GM06990 (cell line): ENCODE results near the gene CD200R1.

Experiments
- DNase-seq: peaks from one replicate; pipeline ENCODE4 v3.0.0-alpha.2; 2011; ENCODE audit not compliant: insufficient read length; ENCODE audit errors: extremely low read depth
- H3K27me3 ChIP-seq: replicated peaks from 2 replicates; pipeline ENCODE4 v1.6.0; 2011; ENCODE audit warnings: low read length; ENCODE audit not compliant: control insufficient read depth, insufficient read depth
- H3K36me3 ChIP-seq: 2 replicates; pipeline ENCODE4 v1.5.1; 2011; ENCODE audit warnings: low read length; ENCODE audit not compliant: control insufficient read depth, insufficient read depth
- H3K4me3 ChIP-seq: replicated peaks from 2 replicates; pipeline ENCODE4 v1.5.1; 2011; ENCODE audit warnings: low read depth, mild to moderate bottlenecking, control low read depth, low read length
- TF ChIP-seq, protein P1 (sequence below): IDR thresholded peaks from 2 replicates; pipeline ENCODE4 v1.5.1; 2011; ENCODE audit warnings: low read length, control low read depth, mild to moderate bottlenecking, inconsistent platforms; ENCODE audit not compliant: insufficient read depth, poor library complexity, severe bottlenecking

Gene CD200R1

DNA sequence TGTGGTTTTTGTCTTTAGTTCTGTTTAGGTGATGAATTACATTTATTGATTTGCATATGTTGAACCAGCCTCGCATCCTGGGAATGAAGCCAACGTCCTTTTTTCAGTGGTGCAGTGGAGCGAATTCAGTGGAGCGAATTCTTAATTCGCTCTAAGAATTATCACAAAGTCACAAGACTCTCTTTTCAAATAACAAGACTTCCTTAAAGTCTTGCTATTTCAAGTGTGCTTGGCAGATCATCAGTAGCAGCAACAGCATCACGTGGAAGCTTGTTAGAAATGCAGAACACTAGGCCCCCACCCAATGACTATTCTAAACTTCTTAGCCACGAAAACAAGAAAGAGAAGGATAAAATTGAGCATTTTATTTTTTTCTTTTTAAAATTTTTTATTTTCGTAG is 70.1 kb downstream of the CD200R1 start:
- no peaks in the 10 kb centered on the region for H3K27me3 ChIP-seq
- no peak overlapping the region for H3K4me3 ChIP-seq
- TF ChIP-seq, protein P1, sequence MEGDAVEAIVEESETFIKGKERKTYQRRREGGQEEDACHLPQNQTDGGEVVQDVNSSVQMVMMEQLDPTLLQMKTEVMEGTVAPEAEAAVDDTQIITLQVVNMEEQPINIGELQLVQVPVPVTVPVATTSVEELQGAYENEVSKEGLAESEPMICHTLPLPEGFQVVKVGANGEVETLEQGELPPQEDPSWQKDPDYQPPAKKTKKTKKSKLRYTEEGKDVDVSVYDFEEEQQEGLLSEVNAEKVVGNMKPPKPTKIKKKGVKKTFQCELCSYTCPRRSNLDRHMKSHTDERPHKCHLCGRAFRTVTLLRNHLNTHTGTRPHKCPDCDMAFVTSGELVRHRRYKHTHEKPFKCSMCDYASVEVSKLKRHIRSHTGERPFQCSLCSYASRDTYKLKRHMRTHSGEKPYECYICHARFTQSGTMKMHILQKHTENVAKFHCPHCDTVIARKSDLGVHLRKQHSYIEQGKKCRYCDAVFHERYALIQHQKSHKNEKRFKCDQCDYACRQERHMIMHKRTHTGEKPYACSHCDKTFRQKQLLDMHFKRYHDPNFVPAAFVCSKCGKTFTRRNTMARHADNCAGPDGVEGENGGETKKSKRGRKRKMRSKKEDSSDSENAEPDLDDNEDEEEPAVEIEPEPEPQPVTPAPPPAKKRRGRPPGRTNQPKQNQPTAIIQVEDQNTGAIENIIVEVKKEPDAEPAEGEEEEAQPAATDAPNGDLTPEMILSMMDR: no peak
- no peaks in the 10 kb centered on the region for H3K36me3 ChIP-seq
- no peak for DNase-seq

DNA sequence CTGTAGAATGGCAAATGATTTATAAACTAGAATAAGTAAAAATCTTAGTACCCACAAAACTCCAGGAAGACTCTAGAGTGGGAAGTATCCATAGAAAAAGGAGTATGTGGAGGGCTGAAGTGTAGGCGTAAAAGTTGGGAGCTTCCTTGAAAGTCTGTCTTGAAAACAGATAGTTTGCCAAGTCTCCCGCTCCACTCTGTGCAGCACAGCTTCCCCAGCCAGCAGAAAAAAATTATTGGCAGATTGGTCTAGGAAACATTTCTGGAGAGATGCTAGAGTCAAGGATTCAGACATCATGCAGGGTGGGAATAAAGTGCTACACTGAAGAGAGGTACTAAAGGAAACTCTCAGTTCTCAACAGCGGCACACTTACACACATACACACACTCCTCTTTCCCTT is 74.8 kb downstream of the CD200R1 start:
- H3K4me3 ChIP-seq: no peak overlapping the region
- no peaks in the 10 kb centered on the region for H3K36me3 ChIP-seq
- H3K27me3 ChIP-seq: no peaks in the 10 kb centered on the region
- TF ChIP-seq, protein P1: no peak
- DNase-seq: no peak

DNA sequence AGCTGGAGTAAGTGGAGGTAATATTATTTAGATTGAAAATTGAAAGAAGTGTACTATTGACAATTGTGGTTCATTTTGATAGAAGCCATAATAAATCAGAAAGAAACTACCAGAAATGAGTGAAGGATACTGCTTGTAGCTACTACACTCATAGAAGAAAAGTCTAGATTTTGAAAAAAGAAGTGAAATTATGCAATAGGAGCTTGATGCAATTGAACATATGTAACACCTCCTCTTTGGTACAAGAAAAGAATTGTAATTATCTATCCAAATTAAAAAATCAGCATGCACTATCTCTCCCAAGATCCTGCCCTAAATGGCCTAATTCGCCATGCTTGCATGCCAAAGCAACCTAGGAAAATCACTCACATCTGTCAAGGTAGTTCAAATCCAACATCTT is 77.1 kb downstream of the CD200R1 start:
- no peak for DNase-seq
- Histone ChIP-seq H3K36me3 (no peaks in the 10 kb centered on the region), H3K27me3 (no peaks in the 10 kb centered on the region), H3K4me3 (no peak overlapping the region)
- TF ChIP-seq, protein P1: no peak

DNA sequence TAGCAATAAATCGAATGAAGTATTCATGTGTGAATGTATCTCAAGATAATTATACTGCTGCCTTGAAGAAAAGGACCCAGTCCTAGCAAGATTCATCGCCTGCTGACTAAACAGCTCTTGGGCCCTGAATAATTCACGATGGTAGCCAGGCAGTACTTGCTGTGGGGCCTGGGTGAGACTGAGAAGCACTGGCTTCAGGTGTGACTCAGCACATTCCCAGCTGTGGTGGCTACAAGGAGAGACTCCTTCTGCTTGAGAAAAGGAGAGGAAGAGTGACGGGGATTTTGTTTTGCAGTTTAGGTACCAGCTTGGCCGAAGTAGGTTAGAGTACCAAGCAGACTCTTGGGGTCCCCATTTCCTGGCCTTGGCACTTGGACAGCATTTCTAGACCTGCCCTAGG is 80.6 kb downstream of the CD200R1 start:
- Histone ChIP-seq H3K36me3 (no peaks in the 10 kb centered on the region), H3K27me3 (no peaks in the 10 kb centered on the region), H3K4me3 (no peak overlapping the region)
- DNase-seq: no peak
- TF ChIP-seq, protein P1: no peak

DNA sequence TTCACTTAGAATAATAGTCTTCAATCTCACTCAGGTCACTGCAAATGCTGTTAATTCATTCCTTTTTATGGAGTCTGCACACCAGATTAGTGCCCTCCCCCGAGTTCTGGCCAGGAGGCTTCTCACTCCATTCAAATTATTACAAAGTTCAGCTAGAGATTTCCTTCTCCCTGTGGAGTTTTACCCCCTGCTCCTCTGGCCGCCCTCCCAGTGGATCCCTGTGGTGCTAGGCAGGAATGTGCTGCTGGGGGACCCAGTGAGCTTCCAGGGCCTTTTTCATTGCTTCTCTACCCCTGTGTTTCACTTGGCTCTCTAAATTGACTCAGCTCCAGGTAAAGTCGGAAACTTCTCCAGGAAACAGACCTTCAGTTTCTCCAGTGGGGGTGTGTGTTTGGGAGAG is 85.5 kb downstream of the CD200R1 start:
- TF ChIP-seq, protein P1: no peak
- Histone ChIP-seq H3K4me3 (no peak overlapping the region), H3K36me3 (no peaks in the 10 kb centered on the region), H3K27me3 (no peaks in the 10 kb centered on the region)
- DNase-seq: no peak

DNA sequence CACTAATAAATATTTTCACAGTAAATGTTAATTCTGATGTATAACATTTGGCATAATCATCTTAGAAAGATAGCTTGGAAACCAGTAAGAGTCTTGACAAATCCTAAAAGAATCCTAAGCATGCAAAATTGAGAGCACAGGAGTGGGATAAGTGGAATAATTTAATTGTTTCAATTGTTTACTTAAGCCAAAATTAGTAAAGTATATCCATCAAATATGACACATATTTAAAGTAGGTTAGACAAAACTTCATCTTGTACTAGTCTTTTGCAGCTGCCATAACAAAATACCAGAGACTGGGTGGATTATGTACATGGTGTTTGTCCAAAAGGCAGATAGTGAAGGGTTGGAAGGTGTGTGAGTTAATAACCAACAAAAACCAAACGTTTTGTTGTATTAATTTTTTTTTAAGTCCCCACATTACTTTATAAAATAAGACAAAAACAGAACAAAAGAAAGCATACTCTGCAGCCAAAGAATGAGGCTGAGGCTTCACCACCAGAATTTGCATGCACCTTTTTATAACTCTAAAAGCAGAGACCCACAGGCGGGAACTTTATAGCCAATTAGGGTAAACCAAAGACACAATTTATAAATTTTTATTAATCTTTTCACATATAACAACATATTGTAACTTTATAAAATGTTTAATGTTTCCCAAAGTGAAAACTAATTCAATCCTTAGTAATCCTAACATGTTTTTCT is 86.4 kb downstream of the CD200R1 start:
- H3K4me3 ChIP-seq: no peak overlapping the region
- H3K27me3 ChIP-seq: no peaks in the 10 kb centered on the region
- TF ChIP-seq, protein P1: no peak
- H3K36me3 ChIP-seq: no peaks in the 10 kb centered on the region
- DNase-seq: no peak
